ENCODE data around the gene KLF3. TPM values are rescaled to one million over a fixed set of nuclear protein-coding genes. Genes with fewer than 3 reads are reported as not detected.
A peak's percentile ranks its signal among the peaks of the same experiment; 100 is the strongest.

KLF3 gene
- total RNA-seq, 2 experiments from 2014 or later: 15.2 to 15.8 TPM

GRCh38 chr4:38691251-38692008, 27.4 kb downstream of the KLF3 start:
- Mint-ChIP-seq H3K9me3 (no peaks in the 10 kb centered on the region), H3K36me3 (ENCODE audit: low read depth) (peaks cover 40% of the 10 kb centered on the region), H3K27me3 (ENCODE audit: low read depth) (no peaks in the 10 kb centered on the region), H3K27ac (no peak overlapping the region), H3K4me3 (no peak overlapping the region), H3K4me1 (ENCODE audit: low read depth) (peaks cover 46% of the 10 kb centered on the region)
- intact Hi-C loops (cut with micrococcal nuclease): no loop called here
- CTCF ChIA-PET: interaction anchor here (1.2 to 1.3 kb wide), 2 partner anchors 16 to 512 kb away, joined by 3 to 4 read pairs; no protein-coding TSS in a partner anchor
- no peak for DNase-seq

DNA sequence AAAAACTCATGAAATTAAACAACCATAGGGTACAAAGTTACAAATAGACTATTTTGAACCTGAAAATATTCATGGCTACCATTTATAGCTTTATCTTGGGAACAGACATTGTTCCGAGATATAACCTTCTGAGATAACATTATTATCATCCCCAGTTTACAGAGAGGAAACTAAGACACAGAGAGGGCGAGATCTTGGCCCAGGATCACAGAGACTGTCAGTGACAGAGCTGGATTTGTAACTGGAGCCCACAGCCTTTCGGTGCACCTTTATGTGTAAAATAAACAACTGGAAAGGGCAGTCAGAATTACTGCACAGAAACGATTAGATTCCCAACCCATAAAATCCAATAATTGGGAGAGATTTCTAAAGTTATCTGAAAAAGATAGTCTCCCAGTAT, 28.4 kb downstream of the KLF3 start:
- peaks cover 46% of the 10 kb centered on the region for H3K36me3 Mint-ChIP-seq (ENCODE audit: low read depth)
- H3K9me3 Mint-ChIP-seq: no peaks in the 10 kb centered on the region
- no peak overlapping the region for H3K4me3 Mint-ChIP-seq
- intact Hi-C loops (cut with micrococcal nuclease): no loop called here
- no peak overlapping the region for H3K27ac Mint-ChIP-seq
- DNase-seq: no peak
- CTCF ChIA-PET: interaction anchor here (1.1 to 1.5 kb wide), 4 partner anchors 15 to 513 kb away, joined by 3 to 4 read pairs (median 4); no protein-coding TSS in a partner anchor
- H3K27me3 Mint-ChIP-seq (ENCODE audit: low read depth): no peaks in the 10 kb centered on the region
- H3K4me1 Mint-ChIP-seq (ENCODE audit: low read depth): peaks cover 38% of the 10 kb centered on the region

DNA sequence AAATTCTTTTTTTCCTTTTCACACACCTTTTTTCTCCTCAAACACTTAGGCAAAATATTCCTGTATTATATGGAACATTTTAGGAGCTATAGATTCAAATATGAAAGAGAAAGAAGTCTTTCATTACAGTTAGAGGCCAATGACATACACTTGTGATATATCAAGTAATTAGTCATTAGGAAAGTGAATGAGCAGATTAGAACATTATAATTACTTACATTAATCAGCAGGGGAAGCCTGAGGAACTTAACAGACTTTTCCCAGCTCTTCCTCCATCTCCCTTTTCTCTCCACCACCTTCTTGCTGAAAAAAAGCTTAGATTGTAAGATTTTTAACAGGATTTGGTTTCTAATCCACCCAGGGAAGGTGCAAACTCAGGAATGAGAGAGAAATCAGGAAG, 29.6 kb downstream of the KLF3 start:
- peaks cover 48% of the 10 kb centered on the region for H3K36me3 Mint-ChIP-seq (ENCODE audit: low read depth)
- peak overlapping the region; percentile 62 for H3K27ac Mint-ChIP-seq
- intact Hi-C loops (cut with micrococcal nuclease): loop anchor here (1.0 kb wide), 1 partner anchor 10 kb away; no protein-coding TSS in a partner anchor
- H3K4me1 Mint-ChIP-seq (ENCODE audit: low read depth): peaks cover 26% of the 10 kb centered on the region
- no peaks in the 10 kb centered on the region for H3K27me3 Mint-ChIP-seq (ENCODE audit: low read depth)
- DNase-seq: no peak
- CTCF ChIA-PET: interaction anchor here (0.6 to 1.8 kb wide), 12 partner anchors 15 to 525 kb away, joined by 3 to 7 read pairs (median 3); no protein-coding TSS in a partner anchor
- H3K4me3 Mint-ChIP-seq: no peak overlapping the region
- H3K9me3 Mint-ChIP-seq: no peaks in the 10 kb centered on the region

GRCh38 chr4:38694330-38694729, 30.3 kb downstream of the KLF3 start:
- Mint-ChIP-seq H3K9me3 (no peaks in the 10 kb centered on the region), H3K4me3 (no peak overlapping the region), H3K36me3 (ENCODE audit: low read depth) (peaks cover 44% of the 10 kb centered on the region), H3K4me1 (ENCODE audit: low read depth) (peaks cover 22% of the 10 kb centered on the region), H3K27ac (no peak overlapping the region), H3K27me3 (ENCODE audit: low read depth) (no peaks in the 10 kb centered on the region)
- intact Hi-C loops (cut with micrococcal nuclease): no loop called here
- no peak for DNase-seq
- CTCF ChIA-PET: interaction anchor here (0.9 to 1.8 kb wide), 5 partner anchors 18 to 515 kb away, joined by 3 to 7 read pairs (median 4); no protein-coding TSS in a partner anchor

DNA sequence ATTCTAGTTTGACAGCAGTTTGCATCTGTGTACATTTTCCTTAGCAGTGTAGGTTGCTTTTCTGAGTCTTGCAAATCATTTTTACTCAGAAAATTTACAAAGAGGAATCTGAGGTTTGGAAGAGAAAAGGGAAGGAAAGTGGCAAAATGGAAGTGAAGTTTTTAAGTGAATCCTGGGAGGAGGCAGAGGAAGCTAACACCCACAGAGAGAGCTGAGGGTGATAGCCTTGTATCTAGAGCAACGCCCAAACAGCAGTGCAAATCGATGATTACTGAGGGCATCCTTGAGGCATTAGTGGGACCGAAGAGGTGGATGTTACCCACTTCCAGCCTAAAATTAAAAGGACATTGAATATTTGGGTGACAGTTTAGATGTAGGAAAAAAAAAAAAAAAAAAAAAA, 31.8 kb downstream of the KLF3 start:
- H3K36me3 Mint-ChIP-seq (ENCODE audit: low read depth): peaks cover 32% of the 10 kb centered on the region

DNA sequence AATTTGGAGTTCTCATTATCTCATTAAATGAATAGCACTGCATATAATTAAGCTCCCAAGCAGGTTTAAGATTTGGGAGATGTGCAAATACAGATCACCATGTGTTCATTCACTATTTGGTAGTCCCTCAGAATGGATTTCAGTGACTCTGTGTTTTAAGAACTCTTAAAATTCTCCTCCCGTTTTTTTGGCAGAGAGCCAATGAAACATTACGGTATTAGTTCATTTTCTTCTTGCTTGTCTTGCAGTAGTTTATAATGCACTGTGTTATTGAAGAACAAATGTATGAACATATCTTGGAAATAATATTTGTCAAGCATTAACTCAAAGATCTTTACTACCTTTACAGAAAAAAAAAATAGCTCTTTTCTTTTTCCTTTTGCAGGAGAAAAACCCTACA, 32.7 kb downstream of the KLF3 start:
- intact Hi-C loops (cut with micrococcal nuclease): no loop called here
- Mint-ChIP-seq H3K9me3 (no peaks in the 10 kb centered on the region), H3K4me1 (ENCODE audit: low read depth) (peaks cover 18% of the 10 kb centered on the region), H3K27ac (no peak overlapping the region), H3K27me3 (ENCODE audit: low read depth) (no peaks in the 10 kb centered on the region), H3K4me3 (no peak overlapping the region), H3K36me3 (ENCODE audit: low read depth) (peaks cover 28% of the 10 kb centered on the region)
- CTCF ChIA-PET: interaction anchor here (0.6 kb wide), 1 partner anchor 1143 kb away, joined by 4 read pairs; no protein-coding TSS in a partner anchor
- no peak for DNase-seq

More for the DNA sequence above, 31.8 kb downstream of the KLF3 start:
- H3K9me3 Mint-ChIP-seq: no peaks in the 10 kb centered on the region
- no peak overlapping the region for H3K4me3 Mint-ChIP-seq
- CTCF ChIA-PET: interaction anchor here (1.3 kb wide), 1 partner anchor 8 kb away, joined by 3 read pairs; no protein-coding TSS in a partner anchor
- no peak for DNase-seq
- intact Hi-C loops (cut with micrococcal nuclease): no loop called here
- no peak overlapping the region for H3K27ac Mint-ChIP-seq
- no peaks in the 10 kb centered on the region for H3K27me3 Mint-ChIP-seq (ENCODE audit: low read depth)
- peaks cover 18% of the 10 kb centered on the region for H3K4me1 Mint-ChIP-seq (ENCODE audit: low read depth)

DNA sequence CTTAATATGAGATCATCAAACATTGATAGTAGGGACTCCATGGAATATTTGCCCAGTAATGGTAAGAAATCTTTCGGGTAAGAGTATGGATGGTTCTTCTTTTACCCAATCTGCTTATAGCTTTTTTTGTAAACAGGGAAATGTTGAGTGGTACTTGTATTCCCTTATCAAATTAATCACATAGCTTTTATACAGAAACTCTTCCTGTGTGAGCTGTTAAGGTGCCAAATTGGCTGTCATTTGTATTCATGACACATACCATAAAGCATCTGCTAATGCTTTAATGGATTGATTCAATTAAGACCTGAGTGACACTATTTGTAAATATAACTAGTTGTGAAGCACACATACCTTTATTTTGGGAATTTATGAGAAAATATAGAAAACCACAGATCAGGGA, 34.2 kb downstream of the KLF3 start:
- Mint-ChIP-seq H3K4me1 (ENCODE audit: low read depth) (peaks cover 16% of the 10 kb centered on the region), H3K27me3 (ENCODE audit: low read depth) (no peaks in the 10 kb centered on the region), H3K4me3 (no peak overlapping the region), H3K36me3 (ENCODE audit: low read depth) (peaks cover 28% of the 10 kb centered on the region), H3K9me3 (no peaks in the 10 kb centered on the region), H3K27ac (no peak overlapping the region)
- CTCF ChIA-PET: interaction anchor here (1.0 kb wide), 1 partner anchor 61 kb away, joined by 3 read pairs; no protein-coding TSS in a partner anchor
- DNase-seq: no peak
- intact Hi-C loops (cut with micrococcal nuclease): no loop called here

GRCh38 chr4:38699112-38699511, 35.1 kb downstream of the KLF3 start:
- no peak overlapping the region for H3K27ac Mint-ChIP-seq
- CTCF ChIA-PET: no interaction called here
- peaks cover 8% of the 10 kb centered on the region for H3K4me1 Mint-ChIP-seq (ENCODE audit: low read depth)
- H3K9me3 Mint-ChIP-seq: no peaks in the 10 kb centered on the region
- no peak for DNase-seq
- intact Hi-C loops (cut with micrococcal nuclease): no loop called here
- H3K27me3 Mint-ChIP-seq (ENCODE audit: low read depth): no peaks in the 10 kb centered on the region
- peaks cover 26% of the 10 kb centered on the region for H3K36me3 Mint-ChIP-seq (ENCODE audit: low read depth)
- no peak overlapping the region for H3K4me3 Mint-ChIP-seq

DNA sequence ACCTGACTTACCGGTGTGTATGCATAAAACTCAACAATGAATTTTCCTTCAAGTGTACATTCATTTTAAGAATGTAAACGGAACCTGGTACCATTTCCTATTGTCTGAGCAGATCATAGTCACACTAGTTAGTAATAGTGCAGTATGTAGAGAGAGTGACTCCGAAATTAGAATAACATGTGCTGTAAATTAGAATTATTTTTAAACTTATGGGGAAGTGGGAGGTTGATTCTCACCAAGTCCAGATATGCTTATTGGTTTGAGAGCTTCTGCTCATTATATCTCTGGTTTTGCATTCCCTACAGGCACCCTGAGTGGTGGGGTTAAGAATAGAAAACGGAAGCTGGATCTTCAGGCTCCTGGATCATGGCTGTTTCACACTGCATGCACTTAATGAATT, 39.6 kb downstream of the KLF3 start:
- Mint-ChIP-seq H3K27me3 (ENCODE audit: low read depth) (no peaks in the 10 kb centered on the region), H3K9me3 (no peaks in the 10 kb centered on the region), H3K36me3 (ENCODE audit: low read depth) (peaks cover 3% of the 10 kb centered on the region), H3K4me3 (no peak overlapping the region), H3K4me1 (ENCODE audit: low read depth) (peaks cover 4% of the 10 kb centered on the region), H3K27ac (no peak overlapping the region)
- CTCF ChIA-PET: interaction anchor here (1.1 kb wide), 2 partner anchors 8 to 9 kb away, joined by 3 to 4 read pairs; no protein-coding TSS in a partner anchor
- intact Hi-C loops (cut with micrococcal nuclease): no loop called here
- no peak for DNase-seq

GRCh38 chr4:38704622-38705154, 40.7 kb downstream of the KLF3 start:
- Mint-ChIP-seq H3K27ac (no peak overlapping the region), H3K27me3 (ENCODE audit: low read depth) (no peaks in the 10 kb centered on the region), H3K9me3 (no peaks in the 10 kb centered on the region), H3K4me3 (no peak overlapping the region), H3K4me1 (ENCODE audit: low read depth) (peaks cover 4% of the 10 kb centered on the region), H3K36me3 (ENCODE audit: low read depth) (no peaks in the 10 kb centered on the region)
- no peak for DNase-seq
- intact Hi-C loops (cut with micrococcal nuclease): no loop called here
- CTCF ChIA-PET: interaction anchor here (0.6 to 1.1 kb wide), 4 partner anchors 9 to 591 kb away, joined by 3 to 4 read pairs (median 4); no protein-coding TSS in a partner anchor

DNA sequence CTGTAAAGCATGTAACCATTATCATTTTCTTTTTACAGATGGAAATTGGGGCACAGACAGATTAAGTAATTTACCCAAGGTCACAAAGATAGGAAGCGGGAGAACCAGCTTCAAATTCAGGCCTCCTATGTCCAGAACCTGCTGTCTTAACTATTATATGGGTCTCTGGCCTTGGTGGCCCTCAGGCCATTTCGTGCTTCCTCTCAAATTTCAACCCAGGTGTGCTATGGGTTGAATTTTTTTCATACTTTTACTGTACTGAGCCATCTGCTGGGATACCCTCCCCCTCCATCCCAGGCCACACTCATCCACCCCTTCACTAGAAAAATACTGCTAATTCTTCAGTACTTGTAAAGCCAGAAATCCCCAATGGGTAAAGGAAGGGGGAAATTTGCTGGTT, 42.3 kb downstream of the KLF3 start:
- DNase-seq: no peak
- H3K4me3 Mint-ChIP-seq: no peak overlapping the region
- CTCF ChIA-PET: interaction anchor here (0.6 kb wide), 1 partner anchor 862 kb away, joined by 3 read pairs; no protein-coding TSS in a partner anchor
- H3K9me3 Mint-ChIP-seq: no peaks in the 10 kb centered on the region
- H3K4me1 Mint-ChIP-seq (ENCODE audit: low read depth): peaks cover 4% of the 10 kb centered on the region
- H3K27me3 Mint-ChIP-seq (ENCODE audit: low read depth): no peaks in the 10 kb centered on the region
- H3K36me3 Mint-ChIP-seq (ENCODE audit: low read depth): no peaks in the 10 kb centered on the region
- intact Hi-C loops (cut with micrococcal nuclease): no loop called here
- H3K27ac Mint-ChIP-seq: no peak overlapping the region

DNA sequence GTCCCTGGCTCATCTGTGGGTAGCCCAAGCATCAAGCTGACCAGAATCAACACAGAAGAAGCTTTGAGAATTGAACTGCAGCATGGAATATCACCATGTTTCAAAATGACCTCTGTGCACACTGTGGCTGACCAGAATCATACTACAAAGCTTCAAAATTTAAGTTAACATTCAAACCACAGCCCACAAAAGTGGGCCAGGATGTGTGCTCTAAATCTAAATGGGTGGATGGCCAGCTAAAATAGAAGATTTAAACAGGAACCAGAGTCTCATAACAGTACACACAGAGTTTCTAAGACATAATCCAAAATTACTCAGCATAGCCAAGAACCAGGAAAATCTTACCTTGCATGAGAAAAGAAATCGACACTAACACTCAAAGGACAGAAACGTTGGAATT, 46.1 kb downstream of the KLF3 start:
- peaks cover 4% of the 10 kb centered on the region for H3K4me1 Mint-ChIP-seq (ENCODE audit: low read depth)
- H3K27ac Mint-ChIP-seq: no peak overlapping the region
- intact Hi-C loops (cut with micrococcal nuclease): no loop called here
- CTCF ChIA-PET: no interaction called here
- H3K4me3 Mint-ChIP-seq: no peak overlapping the region
- DNase-seq: no peak
- peaks cover 5% of the 10 kb centered on the region for H3K9me3 Mint-ChIP-seq
- no peaks in the 10 kb centered on the region for H3K36me3 Mint-ChIP-seq (ENCODE audit: low read depth)
- H3K27me3 Mint-ChIP-seq (ENCODE audit: low read depth): no peaks in the 10 kb centered on the region
